ENCODE data around the gene FLNB. TPM values are rescaled to one million over a fixed set of nuclear protein-coding genes. Genes with fewer than 3 reads are reported as not detected.

Gene FLNB
- total and polyA plus RNA-seq, 2 of the 13 experiments (the other 11 are each of a cell fraction or from before 2014, with no cell fraction given), result 106 to 130 TPM

DNA sequence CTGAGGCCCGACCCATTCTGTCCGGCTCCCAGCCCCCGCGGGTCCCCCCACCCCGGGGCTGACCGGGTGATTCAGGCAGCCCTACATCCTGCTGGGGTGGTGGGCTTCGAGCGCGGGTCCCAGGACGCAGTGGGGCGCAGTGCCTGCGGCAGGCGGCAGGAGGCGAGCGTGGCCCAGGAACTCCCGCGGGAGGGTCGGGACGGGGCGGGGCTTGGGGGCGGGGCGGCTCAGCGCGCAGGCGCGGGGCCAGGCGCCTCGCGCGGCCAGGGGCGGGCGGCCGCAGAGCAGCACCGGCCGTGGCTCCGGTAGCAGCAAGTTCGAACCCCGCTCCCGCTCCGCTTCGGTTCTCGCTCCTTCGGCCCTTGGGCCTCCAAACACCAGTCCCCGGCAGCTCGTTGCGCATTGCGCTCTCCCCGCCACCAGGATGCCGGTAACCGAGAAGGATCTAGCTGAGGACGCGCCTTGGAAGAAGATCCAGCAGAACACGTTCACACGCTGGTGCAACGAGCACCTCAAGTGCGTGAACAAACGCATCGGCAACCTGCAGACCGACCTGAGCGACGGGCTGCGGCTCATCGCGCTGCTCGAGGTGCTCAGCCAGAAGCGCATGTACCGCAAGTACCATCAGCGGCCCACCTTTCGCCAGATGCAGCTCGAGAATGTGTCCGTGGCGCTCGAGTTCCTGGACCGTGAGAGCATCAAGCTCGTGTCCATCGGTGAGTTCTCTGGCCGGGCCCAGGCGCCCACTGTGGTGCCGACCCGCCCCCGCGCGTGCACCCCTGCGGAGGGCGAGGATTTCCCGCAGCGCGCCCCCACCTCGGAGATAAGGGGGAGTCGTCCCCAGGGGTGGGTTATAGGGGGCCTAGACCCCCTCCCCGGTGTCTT lies at the start of gene FLNB (continued):
- TF ChIP-seq, protein P1, sequence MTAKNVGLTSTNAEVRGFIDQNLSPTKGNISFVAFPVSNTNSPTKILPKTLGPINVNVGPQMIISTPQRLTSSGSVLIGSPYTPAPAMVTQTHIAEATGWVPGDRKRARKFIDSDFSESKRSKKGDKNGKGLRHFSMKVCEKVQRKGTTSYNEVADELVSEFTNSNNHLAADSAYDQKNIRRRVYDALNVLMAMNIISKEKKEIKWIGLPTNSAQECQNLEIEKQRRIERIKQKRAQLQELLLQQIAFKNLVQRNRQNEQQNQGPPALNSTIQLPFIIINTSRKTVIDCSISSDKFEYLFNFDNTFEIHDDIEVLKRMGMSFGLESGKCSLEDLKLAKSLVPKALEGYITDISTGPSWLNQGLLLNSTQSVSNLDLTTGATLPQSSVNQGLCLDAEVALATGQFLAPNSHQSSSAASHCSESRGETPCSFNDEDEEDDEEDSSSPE (CRISPR knock-in tag; IDR thresholded peaks at IDR 0.05), result peak; percentile 32; the same call in 1 of the 2 replicates
- no peak for TF ChIP-seq CBX2 (IDR thresholded peaks at IDR 0.05; ENCODE audit: low read depth, low read length)
- TF ChIP-seq CBX2 (CRISPR knock-in tag; IDR thresholded peaks at IDR 0.05; ENCODE audit: low read depth), result no peak
- TF ChIP-seq, protein P2, sequence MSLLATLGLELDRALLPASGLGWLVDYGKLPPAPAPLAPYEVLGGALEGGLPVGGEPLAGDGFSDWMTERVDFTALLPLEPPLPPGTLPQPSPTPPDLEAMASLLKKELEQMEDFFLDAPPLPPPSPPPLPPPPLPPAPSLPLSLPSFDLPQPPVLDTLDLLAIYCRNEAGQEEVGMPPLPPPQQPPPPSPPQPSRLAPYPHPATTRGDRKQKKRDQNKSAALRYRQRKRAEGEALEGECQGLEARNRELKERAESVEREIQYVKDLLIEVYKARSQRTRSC (CRISPR knock-in tag; IDR thresholded peaks at IDR 0.05; ENCODE audit: low read depth), result 0 out of 2 replicates have a peak, but pooled peaks have one; percentile 8
- no peak for TF ChIP-seq ELF4 (CRISPR knock-in tag; IDR thresholded peaks at IDR 0.05; ENCODE audit: borderline replicate concordance)
- TF ChIP-seq, protein P3, sequence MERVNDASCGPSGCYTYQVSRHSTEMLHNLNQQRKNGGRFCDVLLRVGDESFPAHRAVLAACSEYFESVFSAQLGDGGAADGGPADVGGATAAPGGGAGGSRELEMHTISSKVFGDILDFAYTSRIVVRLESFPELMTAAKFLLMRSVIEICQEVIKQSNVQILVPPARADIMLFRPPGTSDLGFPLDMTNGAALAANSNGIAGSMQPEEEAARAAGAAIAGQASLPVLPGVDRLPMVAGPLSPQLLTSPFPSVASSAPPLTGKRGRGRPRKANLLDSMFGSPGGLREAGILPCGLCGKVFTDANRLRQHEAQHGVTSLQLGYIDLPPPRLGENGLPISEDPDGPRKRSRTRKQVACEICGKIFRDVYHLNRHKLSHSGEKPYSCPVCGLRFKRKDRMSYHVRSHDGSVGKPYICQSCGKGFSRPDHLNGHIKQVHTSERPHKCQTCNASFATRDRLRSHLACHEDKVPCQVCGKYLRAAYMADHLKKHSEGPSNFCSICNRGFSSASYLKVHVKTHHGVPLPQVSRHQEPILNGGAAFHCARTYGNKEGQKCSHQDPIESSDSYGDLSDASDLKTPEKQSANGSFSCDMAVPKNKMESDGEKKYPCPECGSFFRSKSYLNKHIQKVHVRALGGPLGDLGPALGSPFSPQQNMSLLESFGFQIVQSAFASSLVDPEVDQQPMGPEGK (CRISPR knock-in tag; IDR thresholded peaks at IDR 0.05), result 0 out of 2 replicates have a peak, but pooled peaks have one; percentile 11
- TF ChIP-seq SP1 (IDR thresholded peaks at IDR 0.05), result no peak
- peak; percentile 58 for TF ChIP-seq SP1 (CRISPR knock-in tag; IDR thresholded peaks at IDR 0.05)
- peak; percentile 59 for TF ChIP-seq ZNF781 (CRISPR knock-in tag; IDR thresholded peaks at IDR 0.05; ENCODE audit: borderline replicate concordance, not compliant biosample characterization)
- no peak for TF ChIP-seq PCBP2 (optimal IDR thresholded peaks at IDR 0.05; ENCODE audit: low read depth, low read length, poor library complexity, severe bottlenecking)
- peak; percentile 96 for TF ChIP-seq ZNF225 (CRISPR knock-in tag; IDR thresholded peaks at IDR 0.05)
- peak; percentile 81; the same call in 1 of the 2 replicates for TF ChIP-seq ZNF567 (CRISPR knock-in tag; IDR thresholded peaks at IDR 0.05; ENCODE audit: borderline replicate concordance)
- peak; percentile 92; the same call in 1 of the 2 replicates for TF ChIP-seq ZNF138 (CRISPR knock-in tag; IDR thresholded peaks at IDR 0.05; ENCODE audit: low read depth)
- TF ChIP-seq ZBTB42 (CRISPR knock-in tag; IDR thresholded peaks at IDR 0.05), result no peak
- TF ChIP-seq, protein P4, sequence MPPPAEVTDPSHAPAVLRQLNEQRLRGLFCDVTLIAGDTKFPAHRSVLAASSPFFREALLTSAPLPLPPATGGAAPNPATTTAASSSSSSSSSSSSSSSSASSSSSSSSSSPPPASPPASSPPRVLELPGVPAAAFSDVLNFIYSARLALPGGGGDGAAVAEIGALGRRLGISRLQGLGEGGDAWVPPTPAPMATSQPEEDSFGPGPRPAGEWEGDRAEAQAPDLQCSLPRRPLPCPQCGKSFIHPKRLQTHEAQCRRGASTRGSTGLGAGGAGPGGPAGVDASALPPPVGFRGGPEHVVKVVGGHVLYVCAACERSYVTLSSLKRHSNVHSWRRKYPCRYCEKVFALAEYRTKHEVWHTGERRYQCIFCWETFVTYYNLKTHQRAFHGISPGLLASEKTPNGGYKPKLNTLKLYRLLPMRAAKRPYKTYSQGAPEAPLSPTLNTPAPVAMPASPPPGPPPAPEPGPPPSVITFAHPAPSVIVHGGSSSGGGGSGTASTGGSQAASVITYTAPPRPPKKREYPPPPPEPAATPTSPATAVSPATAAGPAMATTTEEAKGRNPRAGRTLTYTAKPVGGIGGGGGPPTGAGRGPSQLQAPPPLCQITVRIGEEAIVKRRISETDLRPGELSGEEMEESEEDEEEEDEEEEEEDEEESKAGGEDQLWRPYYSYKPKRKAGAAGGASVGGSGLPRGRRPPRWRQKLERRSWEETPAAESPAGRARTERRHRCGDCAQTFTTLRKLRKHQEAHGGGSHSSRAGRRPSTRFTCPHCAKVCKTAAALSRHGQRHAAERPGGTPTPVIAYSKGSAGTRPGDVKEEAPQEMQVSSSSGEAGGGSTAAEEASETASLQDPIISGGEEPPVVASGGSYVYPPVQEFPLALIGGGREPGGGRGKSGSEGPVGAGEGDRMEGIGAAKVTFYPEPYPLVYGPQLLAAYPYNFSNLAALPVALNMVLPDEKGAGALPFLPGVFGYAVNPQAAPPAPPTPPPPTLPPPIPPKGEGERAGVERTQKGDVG (CRISPR knock-in tag; IDR thresholded peaks at IDR 0.05; ENCODE audit: borderline replicate concordance), result peak; percentile 96
- TF ChIP-seq TP53 (CRISPR knock-in tag; conservative IDR thresholded peaks at IDR 0.05), result no peak
- 0 out of 2 replicates have a peak, but pooled peaks have one; percentile 31 for TF ChIP-seq CBX5 (CRISPR knock-in tag; IDR thresholded peaks at IDR 0.05; ENCODE audit: borderline replicate concordance)
- 0 out of 2 replicates have a peak, but pooled peaks have one; percentile 24 for TF ChIP-seq RXRA (CRISPR knock-in tag; IDR thresholded peaks at IDR 0.05)
